WTC11 (cell line): ENCODE data around the gene TCHH. TPM values are rescaled to one million over a fixed set of nuclear protein-coding genes. Genes with fewer than 3 reads are reported as not detected.

Experiments used
- ATAC-seq: fragments of 200-7000 bp; cut with Tn5 transposase; 2 replicates; pipeline ENCODE4 v1.10.0; 2021; ENCODE audit warnings: mild to moderate bottlenecking, moderate library complexity
- CTCF ChIA-PET: fragments of 300-600 bp; sonication (Branson Sonifier 250); formaldehyde crosslinking; loops from one replicate; lab custom pipeline; 2021; ENCODE audit warnings: antibody characterized with exemption; lab: Charles Lee
- POLR2A ChIA-PET: fragments of 350-600 bp; sonication (Branson Sonifier 250); formaldehyde crosslinking; loops from one replicate; lab custom pipeline; 2021; ENCODE audit warnings: antibody characterized with exemption; lab: Charles Lee
- DNase-seq: peaks from one replicate; pipeline ENCODE4 v3.0.0; 2021; ENCODE audit warnings: low spot score
- H3K27ac Mint-ChIP-seq: 2 replicates; pipeline ENCODE4 v1.8.0; 2021; ENCODE audit warnings: mixed read lengths
- H3K27me3 Mint-ChIP-seq: 2 replicates; pipeline ENCODE4 v1.8.0; 2021; ENCODE audit warnings: low read depth, mild to moderate bottlenecking, moderate library complexity, mixed read lengths
- H3K36me3 Mint-ChIP-seq: 2 replicates; pipeline ENCODE4 v1.8.0; 2021; ENCODE audit warnings: mixed read lengths
- H3K4me1 Mint-ChIP-seq: 2 replicates; pipeline ENCODE4 v1.8.0; 2022; ENCODE audit warnings: mixed read lengths
- H3K4me3 Mint-ChIP-seq: 2 replicates; pipeline ENCODE4 v1.8.0; 2021; ENCODE audit warnings: mild to moderate bottlenecking, moderate library complexity, mixed read lengths
- H3K9me3 Mint-ChIP-seq: 2 replicates; pipeline ENCODE4 v1.8.0; 2021; ENCODE audit warnings: mixed read lengths
- CREM ChIP-seq: sonication (generic); formaldehyde crosslinking; IDR thresholded peaks from 2 replicates; pipeline ENCODE4 v1.8.1; 2022; ENCODE audit warnings: mild to moderate bottlenecking, missing genetic modification reagents, moderate library complexity
- ETV6 ChIP-seq: sonication (generic); formaldehyde crosslinking; IDR thresholded peaks from 2 replicates; pipeline ENCODE4 v1.8.1; 2022; ENCODE audit warnings: mild to moderate bottlenecking, missing genetic modification reagents
- FOXP4 ChIP-seq: sonication (generic); formaldehyde crosslinking; IDR thresholded peaks from 2 replicates; pipeline ENCODE4 v1.8.0; 2022; ENCODE audit warnings: mild to moderate bottlenecking, missing genetic modification reagents
- NR1H2 ChIP-seq: sonication (generic); formaldehyde crosslinking; IDR thresholded peaks from 2 replicates; pipeline ENCODE4 v1.9.0; 2021; ENCODE audit warnings: mild to moderate bottlenecking, moderate library complexity, missing genetic modification reagents
- OVOL2 ChIP-seq: fragments of 250-450 bp; sonication (Bioruptor Pico); IDR thresholded peaks from 2 replicates; pipeline ENCODE4 v1.9.0; 2021; ENCODE audit warnings: mild to moderate bottlenecking, borderline replicate concordance
- PRDM15 ChIP-seq: sonication (generic); formaldehyde crosslinking; IDR thresholded peaks from 2 replicates; pipeline ENCODE4 v1.8.0; 2022; ENCODE audit warnings: missing genetic modification reagents
- TEAD4 ChIP-seq: sonication (generic); formaldehyde crosslinking; IDR thresholded peaks from 2 replicates; pipeline ENCODE4 v1.8.0; 2022; ENCODE audit warnings: mild to moderate bottlenecking, missing genetic modification reagents
- USF1 ChIP-seq: sonication (generic); formaldehyde crosslinking; IDR thresholded peaks from 2 replicates; pipeline ENCODE4 v1.8.0; 2022; ENCODE audit warnings: mild to moderate bottlenecking, missing genetic modification reagents
- ZNF263 ChIP-seq: sonication (generic); formaldehyde crosslinking; IDR thresholded peaks from 2 replicates; pipeline ENCODE4 v1.8.1; 2022; ENCODE audit warnings: low read depth, mild to moderate bottlenecking, moderate library complexity, missing genetic modification reagents
- ZNF671 ChIP-seq: fragments of 250-450 bp; sonication (Bioruptor Pico); IDR thresholded peaks from 2 replicates; pipeline ENCODE4 v1.8.0; 2021; ENCODE audit warnings: mild to moderate bottlenecking
- total RNA-seq: library from RNA; stranded (reverse); gene quantifications from 3 replicates; pipeline ENCODE4 v1.2.3, GENCODE V29; 2021

The TCHH gene
- total RNA-seq, 1 experiment from 2014 or later = 0.04 TPM

- Mint-ChIP-seq H3K27me3 (no peaks in the 10 kb centered on the region), H3K27ac (no peak overlapping the region), H3K4me3 (no peak overlapping the region), H3K9me3 (no peaks in the 10 kb centered on the region; the same call in 1 of the 2 replicates), H3K4me1 (no peaks in the 10 kb centered on the region; the same call in 1 of the 2 replicates), H3K36me3 (peaks cover 3% of the 10 kb centered on the region; the same call in 1 of the 2 replicates)
- ChIA-PET CTCF (interaction anchor here (0.9 to 5.8 kb wide), 6 partner anchors 41 to 108 kb away, joined by 3 to 41 read pairs (median 5); partner anchors contain the start of gene S100A11), POLR2A (interaction anchor here (0.7 kb wide), 1 partner anchor 61 kb away, joined by 4 read pairs; no protein-coding TSS in a partner anchor)
- ATAC-seq = no peak
- DNase-seq = peak; percentile 12
- peak; percentile 95 for TF ChIP-seq ETV6 (CRISPR knock-in tag)
- no peak for TF ChIP-seq ZNF263 (CRISPR knock-in tag)
Observed at GRCh38 chr1:152109231-152109997, 5.8 kb downstream of the TCHH start.

- ATAC-seq = no peak
- no peak overlapping the region for H3K27ac Mint-ChIP-seq
- H3K27me3 Mint-ChIP-seq = peaks cover 1% of the 10 kb centered on the region; the same call in 1 of the 2 replicates
- ChIA-PET POLR2A (no interaction called here), CTCF (interaction anchor here (1.3 to 5.8 kb wide), 5 partner anchors 25 to 141 kb away, joined by 4 to 41 read pairs (median 6); partner anchors contain the start of gene S100A11)
- no peaks in the 10 kb centered on the region for H3K9me3 Mint-ChIP-seq
- no peak overlapping the region for H3K4me3 Mint-ChIP-seq
- TF ChIP-seq USF1 (CRISPR knock-in tag) (no peak), ZNF671 (CRISPR knock-in tag) (no peak), NR1H2 (CRISPR knock-in tag) (no peak), OVOL2 (CRISPR knock-in tag) (no peak), FOXP4 (CRISPR knock-in tag) (no peak), CREM (CRISPR knock-in tag) (no peak)
- peak; percentile 31 for DNase-seq
- H3K4me1 Mint-ChIP-seq = no peaks in the 10 kb centered on the region; the same call in 1 of the 2 replicates
- peaks cover 1% of the 10 kb centered on the region; the same call in 1 of the 2 replicates for H3K36me3 Mint-ChIP-seq
Observed at GRCh38 chr1:152108882-152109222, 6.4 kb downstream of the TCHH start.

GRCh38 chr1:152107984-152108881 is 7.0 kb downstream of the TCHH start:
- H3K27ac Mint-ChIP-seq = peak overlapping the region; percentile 13; the same call in 1 of the 2 replicates
- H3K27me3 Mint-ChIP-seq = peaks cover 7% of the 10 kb centered on the region; the same call in 1 of the 2 replicates
- no peak overlapping the region for H3K4me3 Mint-ChIP-seq
- H3K9me3 Mint-ChIP-seq = peaks cover 4% of the 10 kb centered on the region; the same call in 1 of the 2 replicates
- ChIA-PET POLR2A (no interaction called here), CTCF (interaction anchor here (0.8 to 5.8 kb wide), 11 partner anchors 10 to 199 kb away, joined by 3 to 41 read pairs (median 5); partner anchors contain the start of genes S100A11 and THEM4)
- DNase-seq (peak; percentile 48), ATAC-seq (no peak)
- no peaks in the 10 kb centered on the region for H3K36me3 Mint-ChIP-seq
- no peaks in the 10 kb centered on the region; the same call in 1 of the 2 replicates for H3K4me1 Mint-ChIP-seq
- peak; percentile 53; the same call in 1 of the 2 replicates for TF ChIP-seq TEAD4 (CRISPR knock-in tag)
- 0 out of 2 replicates have a peak, but pooled peaks have one; percentile 24 for TF ChIP-seq FOXP4 (CRISPR knock-in tag)
- TF ChIP-seq PRDM15 (CRISPR knock-in tag) = no peak
